Right ventricle myocardium inferior (tissue), 1 donor: ENCODE data around the gene RNF213. TPM values are rescaled to one million over a fixed set of nuclear protein-coding genes. Genes with fewer than 3 reads are reported as not detected.

Experiments
- ATAC-seq: fragments of 200-7000 bp; cut with Tn5 transposase; one replicate; pipeline ENCODE4 v1.9.1; 2020; ENCODE audit warnings: mild to moderate bottlenecking, moderate library complexity
- DNase-seq: peaks from one replicate; pipeline ENCODE4 v3.0.0; 2021; ENCODE audit errors: missing footprints
- intact Hi-C: fragments of 100-400 bp; cut with DNase I; formaldehyde crosslinking; loops from one replicate; pipeline ENCODE4 v1.11.0; 2022
- total RNA-seq: library from RNA; stranded (reverse); fragmentation: NEBNext Ultra II Directional; extraction: Animal tissue kit (Norgen Biotek cat#: 25700); gene quantifications from one replicate; pipeline ENCODE4 v1.2.1, GENCODE V29; 2021
- donor health status: DM: no; HTN: yes; CAD: no; lungs with severe emphysema.

RNF213 gene
- total RNA-seq, 1 donor from 2014 or later, result 28.6 TPM

DNA sequence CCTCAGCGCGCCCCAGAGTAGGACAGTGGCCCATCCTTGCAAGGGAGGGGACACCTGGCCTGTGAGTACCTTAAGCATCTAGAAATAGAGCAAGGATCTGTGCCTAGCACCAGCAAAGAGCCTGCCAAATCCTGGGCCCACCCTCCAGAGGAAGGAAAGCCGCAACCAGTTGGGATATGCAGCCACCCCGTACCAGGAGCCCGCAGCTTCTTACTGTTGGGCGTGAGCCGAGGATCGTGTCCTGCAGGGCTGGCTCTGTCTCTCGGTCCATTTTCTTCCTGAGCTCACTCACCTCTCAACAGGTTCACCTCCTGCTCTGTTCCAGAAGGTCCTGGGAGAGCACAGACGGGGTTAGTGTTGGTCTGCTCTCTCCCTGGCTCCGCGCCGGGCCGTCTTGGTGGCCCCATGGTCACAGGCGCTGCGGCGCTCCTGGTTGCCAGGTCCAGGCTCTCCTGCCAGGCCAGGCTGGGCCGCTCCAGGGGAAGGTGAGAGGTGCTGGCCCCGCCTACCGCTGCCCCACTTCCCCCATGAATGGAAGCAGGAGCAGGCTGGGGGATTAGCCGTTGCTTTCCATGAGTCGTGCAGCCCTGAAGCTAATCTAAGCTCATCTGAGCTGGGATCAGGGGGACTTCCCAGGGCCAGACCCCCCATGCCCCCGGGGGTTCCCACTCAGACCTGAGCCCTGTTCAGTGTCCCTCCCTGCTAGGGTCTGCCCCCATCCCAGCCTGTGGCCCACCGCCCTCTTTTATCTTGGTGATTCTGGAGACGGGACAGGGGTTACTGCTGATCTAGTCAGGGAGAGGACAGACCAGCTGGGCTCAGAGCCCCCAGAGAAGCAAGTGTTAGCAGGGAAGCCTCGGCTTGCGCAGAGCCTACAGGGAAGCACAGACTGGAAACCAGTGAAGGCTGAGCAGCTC is 167.0 kb downstream of the RNF213 start:
- DNase-seq (no peak), ATAC-seq (no peak)
- intact Hi-C loops, result loop anchor here (2.0 to 10.0 kb wide), 4 partner anchors 147 to 677 kb away; no protein-coding TSS in a partner anchor

DNA sequence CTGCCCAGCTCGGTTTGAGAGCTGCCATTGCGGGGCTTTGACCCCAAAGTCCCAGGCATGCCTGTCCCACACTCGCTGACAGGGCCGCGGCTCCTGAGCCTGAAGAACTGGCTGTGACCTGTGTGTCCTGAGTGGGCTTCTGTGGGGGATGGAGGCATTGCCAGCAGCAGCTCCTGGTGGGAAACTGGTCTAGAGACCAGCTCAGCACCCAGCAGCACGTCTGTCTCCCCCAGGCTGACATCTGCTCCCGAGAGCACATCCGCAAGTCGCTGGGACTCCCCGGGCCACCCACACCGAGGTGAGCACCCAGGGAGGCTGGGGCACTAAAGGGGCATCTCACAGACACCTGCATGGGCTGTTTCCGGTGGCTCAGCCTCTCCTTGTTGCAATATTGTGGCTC is 167.7 kb downstream of the RNF213 start:
- DNase-seq (no peak), ATAC-seq (no peak)
- intact Hi-C loops, result loop anchor here (10.0 kb wide), 2 partner anchors 436 to 676 kb away; no protein-coding TSS in a partner anchor

DNA sequence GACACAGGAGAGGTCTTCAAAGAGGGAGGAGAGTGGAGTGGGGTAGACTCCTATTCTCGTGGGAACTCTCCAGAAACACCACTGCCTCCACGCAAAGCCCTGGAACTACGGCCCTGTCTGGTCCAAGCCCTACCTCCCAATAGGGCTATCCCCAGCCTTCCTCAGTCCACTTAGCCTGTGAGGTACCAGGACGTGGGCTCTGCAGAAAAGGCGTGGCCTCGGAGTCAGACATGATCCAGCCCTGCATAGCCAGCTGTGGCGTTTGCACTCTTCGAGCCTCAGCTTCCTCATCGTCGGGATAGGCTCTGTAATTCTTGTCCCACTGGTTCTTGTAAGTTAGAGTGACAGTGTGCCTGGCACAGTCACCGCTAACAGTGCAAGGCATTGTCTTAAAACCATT is 168.1 kb downstream of the RNF213 start:
- intact Hi-C loops, result loop anchor here (10.0 kb wide), 2 partner anchors 436 to 676 kb away; no protein-coding TSS in a partner anchor
- ATAC-seq (no peak), DNase-seq (no peak)

DNA sequence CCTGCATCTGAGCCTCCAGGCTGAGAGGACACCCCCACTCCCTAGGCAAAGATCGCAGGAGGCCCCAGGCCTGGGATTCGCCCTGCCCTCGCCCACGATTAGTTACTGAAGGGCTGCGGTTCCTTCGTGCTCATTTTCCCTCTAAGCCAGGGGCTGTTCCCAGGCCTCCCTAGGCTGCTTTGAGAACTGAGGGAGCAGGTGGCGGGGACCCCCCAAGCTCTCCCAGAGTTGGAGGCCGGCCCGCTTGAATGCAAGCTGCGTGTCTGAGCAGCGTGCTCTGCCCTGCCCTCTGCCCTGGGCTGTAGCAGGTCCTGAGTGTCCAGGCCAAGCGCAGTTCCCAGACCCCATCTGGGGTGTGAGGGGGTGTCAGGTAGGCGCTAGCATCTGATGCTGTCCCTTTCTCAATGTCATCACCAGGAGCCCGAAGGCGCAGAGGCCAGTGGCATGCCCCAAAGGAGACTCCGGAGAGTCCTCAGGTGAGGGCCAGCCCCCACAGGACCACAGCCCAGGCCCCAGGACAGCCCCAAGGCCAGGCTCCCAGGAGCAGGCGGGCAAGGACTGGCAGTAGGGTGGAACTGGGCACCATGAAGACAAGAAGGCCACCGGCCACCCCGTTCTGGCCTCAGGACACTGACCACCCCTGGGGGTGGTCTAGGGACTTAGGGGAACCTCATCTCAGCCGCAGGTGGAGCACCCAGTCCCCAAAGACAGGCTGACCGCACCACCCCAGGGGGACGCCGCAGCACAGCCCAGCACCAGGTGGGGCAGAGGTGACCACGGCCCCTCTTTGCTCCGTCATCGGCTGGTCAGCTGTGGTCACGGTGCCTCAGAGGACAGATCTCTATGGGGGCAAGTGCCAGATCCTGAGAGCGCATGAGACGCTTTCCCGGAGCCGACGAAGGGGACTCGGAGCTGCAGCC is 169.0 kb downstream of the RNF213 start:
- ATAC-seq, result no peak
- intact Hi-C loops, result loop anchor here (10.0 kb wide), 2 partner anchors 435 to 675 kb away; no protein-coding TSS in a partner anchor
- DNase-seq, result no peak

DNA sequence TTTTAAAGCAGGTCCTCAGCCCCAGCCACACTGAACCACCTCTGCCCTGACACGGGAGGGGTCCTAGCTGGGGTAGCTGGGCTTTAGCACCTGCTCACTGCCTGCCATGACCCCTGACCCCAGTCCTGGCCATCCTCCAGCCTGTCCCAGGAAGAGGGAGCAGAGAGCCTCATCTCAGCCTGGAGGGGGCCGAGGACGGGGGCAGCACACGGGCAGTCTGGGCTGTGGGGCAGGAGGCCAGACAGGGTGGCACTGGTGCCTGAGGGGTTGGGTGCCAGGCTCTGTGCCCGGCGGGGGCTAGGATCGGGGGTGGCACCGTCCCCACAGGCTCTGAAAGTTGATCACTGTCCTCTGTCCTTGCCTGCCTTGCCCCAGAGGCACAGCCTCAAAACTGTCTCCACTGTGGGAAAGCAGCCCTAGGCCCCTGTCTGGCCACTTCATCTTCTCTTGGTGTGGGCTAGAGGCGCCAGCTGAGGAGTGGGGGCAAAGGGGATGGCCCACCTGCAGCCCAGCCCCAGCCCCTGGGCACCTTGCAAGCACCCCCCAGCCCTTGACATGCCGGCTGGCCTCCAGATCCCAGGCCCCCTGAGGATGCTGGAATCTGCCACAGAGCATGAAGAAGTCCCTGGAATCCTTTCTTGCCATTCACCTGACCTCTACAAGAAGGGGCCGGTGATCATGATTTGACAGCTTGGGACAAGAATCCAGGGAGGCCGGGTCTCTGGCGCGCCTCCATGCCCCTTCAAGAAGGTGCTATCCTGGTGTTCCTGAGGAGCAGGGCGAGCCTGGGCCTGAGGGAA is 170.0 kb downstream of the RNF213 start:
- intact Hi-C loops, result no loop called here
- DNase-seq (no peak), ATAC-seq (no peak)

DNA sequence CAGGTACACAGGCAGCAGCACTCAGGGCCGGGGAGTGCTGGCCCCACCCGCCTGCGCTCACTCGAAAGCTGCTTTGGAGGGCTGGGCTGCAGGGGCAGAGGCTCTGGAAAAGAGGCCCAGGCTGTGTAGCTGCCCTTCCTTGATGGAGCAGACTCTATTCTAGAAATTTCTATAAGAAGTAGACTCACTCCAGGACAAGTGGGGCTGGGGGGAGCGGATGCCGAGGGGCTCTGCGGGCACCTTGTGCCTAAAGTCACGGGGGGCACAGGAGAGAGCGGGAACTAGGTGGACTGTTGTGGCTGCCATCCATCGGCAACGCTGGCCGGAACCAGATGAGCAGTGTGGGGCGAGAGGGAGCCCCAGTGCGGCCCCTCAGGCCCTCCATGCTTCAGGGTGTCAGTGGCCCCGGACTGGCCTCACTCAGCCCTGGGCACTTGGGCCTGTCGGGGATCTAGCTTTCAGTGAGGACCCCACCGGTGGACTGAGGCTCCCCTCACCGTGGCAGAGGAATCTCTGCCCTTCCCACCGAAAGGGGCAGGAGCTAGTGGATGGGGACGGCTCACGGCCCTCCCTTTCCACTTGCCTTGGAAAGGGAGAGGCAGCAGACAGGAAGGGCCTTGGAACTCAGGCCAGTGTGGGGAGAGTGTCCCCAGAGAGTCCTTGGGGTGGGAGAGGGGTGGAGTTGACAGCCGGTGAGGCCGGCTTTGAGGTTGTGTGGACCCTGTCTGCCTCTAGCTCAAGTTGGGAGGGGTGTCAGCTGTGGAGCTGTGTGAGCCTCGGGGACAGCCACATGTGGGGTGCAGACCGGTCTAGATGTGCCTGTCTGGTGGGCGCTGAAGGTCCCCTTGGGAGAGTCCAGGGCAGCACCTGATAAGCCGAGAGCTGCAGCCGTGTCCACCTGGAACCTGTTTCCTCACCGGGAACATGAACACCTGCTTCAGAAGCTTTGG is 170.9 kb downstream of the RNF213 start:
- intact Hi-C loops, result no loop called here
- ATAC-seq, result no peak
- DNase-seq, result no peak

DNA sequence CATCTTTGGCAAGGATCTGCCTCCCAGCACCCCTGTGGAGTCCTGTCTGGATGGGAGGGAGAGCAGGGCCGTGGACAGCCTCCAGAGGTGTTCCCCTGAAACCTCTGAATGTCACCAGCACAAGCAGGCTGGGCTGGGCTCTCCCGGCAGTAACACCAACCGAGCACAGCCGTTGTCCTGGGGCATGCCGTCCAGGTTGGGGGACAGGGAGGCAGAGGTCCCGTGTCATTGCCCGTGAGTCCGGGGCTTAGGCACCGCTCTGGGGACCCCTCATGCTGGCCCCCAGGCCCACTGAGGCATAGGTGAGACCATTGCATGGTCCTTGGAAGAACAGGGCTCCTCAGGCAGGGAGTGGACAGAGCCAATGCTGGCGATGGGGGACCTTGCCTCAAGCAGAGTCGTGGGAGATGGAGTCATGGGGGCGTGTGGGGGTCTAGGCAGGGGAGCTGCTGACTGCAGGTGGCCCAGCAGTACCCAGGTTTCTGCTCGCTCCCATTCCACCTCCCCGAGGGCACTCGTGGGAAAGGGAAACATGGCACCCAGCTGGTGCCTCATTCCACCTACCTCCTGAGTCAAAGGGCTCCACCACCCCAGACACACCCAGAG is 171.8 kb downstream of the RNF213 start:
- DNase-seq (no peak), ATAC-seq (no peak)
- intact Hi-C loops, result no loop called here

DNA sequence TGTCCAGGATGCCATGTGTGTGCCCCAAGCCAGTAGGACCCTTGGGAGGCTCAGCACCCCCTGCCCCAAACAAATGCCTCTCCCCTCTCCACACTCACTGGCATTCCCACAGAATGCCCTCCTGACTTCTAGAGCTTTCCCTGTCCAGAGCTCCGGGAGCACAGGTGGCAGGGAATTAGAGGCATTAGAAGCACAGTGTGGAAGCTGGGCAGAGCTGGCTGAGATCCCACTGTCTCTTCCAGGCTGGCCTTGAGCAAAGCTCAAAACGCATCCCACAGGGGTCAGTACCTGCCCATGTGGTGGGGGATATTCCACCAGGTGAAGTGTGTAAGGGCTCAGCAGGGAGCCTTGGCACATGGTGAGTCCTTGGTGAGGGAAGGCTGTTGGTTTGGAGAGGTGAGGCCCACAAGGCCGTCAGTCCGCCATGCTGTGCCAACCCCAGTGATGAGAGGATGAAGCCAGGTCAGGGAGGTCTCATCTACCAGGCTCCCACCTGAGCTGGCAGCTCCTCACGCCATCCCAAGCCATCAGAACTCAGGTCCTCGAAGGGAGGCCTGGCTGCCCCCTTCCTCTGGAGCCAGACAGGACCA is 172.4 kb downstream of the RNF213 start:
- ATAC-seq (no peak), DNase-seq (peak; percentile 43)
- intact Hi-C loops, result no loop called here

DNA sequence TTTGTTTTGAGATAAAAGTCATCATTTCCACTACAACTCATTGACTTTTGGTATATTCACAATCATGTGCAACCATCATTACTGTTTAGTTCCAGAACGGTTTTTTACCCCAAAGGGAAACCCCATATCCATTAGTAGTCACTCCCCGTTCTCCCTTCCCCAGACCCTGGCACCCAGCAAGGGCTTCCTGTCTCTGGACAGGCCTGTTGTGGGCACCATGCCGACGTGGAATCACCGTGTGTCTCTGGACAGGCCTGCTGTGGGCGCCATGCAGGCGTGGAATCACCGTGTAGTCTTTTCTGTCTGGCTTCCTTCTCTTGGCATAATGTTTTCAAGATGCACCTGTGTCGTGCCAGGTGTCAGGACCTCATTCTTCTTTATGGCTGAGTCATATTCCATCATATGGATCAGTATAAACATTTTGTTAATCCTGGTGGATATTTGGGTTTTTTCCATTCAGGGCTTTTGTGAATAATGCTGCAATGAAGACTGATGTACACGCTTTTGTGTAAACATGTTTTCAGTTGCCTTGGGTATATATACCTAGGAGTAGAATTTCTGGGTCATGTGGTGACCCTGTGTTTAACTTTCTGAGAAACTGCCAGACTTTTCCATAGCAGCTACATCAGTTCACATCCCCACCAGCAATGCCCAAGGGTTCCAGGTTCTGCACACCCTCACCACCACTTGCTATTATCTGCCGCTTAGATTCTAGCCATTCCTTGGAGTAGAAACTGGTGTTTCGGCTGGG is 173.4 kb downstream of the RNF213 start:
- DNase-seq, result no peak
- ATAC-seq, result no peak
- intact Hi-C loops, result no loop called here

DNA sequence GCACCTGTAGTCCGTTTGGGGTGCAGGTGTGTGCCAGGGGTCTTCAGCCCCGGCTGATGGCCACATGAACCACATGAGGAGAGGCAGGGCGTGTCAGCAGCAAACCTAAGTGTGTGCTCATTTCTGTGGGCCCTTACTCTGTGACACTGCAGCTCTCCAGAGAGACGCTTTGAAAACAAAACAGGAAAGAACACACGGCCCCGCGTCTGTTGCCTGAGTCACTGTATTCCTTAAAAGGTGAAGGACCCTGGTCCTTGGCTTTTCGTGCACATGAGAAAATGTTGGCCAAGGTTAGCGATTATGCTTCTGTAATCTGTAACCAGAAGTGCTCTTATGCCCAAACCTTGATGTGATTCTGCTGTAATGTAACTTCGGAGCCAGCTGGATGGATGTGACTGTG is 176.9 kb downstream of the RNF213 start:
- DNase-seq, result peak; percentile 13
- ATAC-seq, result no peak
- intact Hi-C loops, result no loop called here

DNA sequence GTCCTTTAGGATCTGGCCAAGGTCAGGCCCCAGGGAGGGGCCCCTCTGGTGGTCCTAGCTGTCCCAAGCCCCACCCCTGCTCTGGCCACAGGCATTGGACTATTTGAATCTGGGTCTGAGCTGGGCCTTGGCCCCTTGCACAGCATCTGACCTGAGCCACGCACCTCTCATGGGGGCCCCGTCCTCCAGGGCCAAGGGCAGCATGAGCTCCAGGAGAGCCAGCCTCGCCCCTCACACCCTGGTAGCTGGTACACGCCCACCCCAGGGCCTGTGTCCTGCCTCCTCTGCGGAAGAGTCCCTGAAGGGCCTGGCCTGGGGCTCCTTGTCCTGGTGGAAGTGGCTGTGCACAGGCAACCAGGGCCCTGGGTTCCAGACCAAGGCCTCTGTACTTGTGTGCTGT is 178.2 kb downstream of the RNF213 start:
- no peak for ATAC-seq
- intact Hi-C loops, result no loop called here
- no peak for DNase-seq

DNA sequence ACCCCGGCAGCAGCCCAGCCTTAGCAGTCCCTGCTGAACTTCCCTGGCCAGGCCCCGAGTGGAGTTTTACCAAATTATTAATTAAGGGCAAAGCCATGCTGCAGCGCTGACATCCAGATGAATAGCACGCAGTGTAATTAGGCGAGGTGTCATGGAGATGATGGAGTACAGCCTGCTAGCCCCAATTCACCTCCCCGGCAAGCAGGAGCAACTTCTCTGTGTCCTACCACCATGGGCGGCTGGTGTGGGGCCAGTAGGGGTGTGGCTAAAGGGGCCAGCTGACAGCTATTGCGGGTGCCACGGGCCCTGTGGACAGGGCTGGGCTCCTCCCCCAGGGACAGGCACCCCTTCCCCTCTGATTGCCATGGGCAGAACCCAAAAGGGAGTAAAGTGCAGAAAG is 178.8 kb downstream of the RNF213 start:
- no peak for DNase-seq
- no peak for ATAC-seq
- intact Hi-C loops, result no loop called here

DNA sequence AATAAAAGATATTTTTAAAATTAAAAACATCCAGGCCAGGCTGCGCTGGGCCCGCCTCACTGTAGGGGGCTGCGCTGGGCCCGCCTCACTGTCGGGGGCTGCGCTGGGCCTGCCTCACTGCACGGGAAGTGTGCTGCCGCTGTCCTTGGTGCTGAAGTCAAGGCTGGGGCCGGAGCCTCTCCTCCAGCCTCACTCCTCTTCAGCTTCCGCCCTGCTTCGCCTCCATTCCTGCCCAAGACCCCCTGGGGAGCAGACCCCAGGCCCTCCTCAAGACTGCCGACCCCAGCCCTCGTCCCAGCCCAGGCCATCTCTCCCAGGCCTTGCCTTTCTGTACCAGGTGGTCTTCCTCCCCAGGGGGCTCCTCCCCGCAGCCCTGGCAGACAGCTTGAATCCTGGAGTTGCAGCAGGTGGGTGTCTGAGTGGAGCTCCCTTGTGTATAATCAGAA is 180.5 kb downstream of the RNF213 start:
- ATAC-seq, result no peak
- no peak for DNase-seq
- intact Hi-C loops, result no loop called here

DNA sequence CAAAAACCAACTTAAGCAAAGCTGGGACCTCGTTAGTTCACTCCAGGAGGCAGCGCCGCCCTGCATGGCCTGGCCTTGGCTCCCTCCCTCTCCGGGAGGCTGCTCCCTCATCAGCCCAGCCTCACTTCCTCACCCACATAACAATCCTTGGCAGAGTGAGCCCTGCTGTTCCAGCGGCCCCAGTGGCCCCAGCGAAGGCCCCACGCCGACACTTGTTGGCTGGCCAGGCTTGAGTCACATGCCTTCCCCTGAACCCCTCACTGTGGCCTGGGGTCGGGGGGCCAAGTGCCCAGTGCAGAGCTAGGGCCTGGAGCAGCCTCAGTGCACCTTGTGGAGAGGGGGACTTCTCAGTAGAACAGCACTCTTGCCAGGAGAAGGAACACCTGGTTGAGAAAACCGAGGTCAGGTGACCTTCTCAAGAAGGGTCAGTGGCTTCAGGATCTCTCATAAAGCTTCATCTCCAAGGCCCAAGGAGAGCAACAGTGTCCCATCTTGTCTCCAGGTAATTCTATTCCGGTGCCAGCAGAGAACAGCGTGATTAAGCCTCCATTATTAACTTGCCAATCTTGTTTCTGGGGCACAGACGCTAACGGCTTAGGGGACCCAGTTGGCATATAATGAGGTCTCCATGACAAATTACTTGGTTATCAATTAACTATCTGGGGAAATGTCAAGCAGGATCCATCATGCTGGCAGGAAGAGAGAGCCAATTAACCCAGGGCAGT is 181.1 kb downstream of the RNF213 start:
- intact Hi-C loops, result no loop called here
- no peak for ATAC-seq
- DNase-seq, result peak; percentile 7

DNA sequence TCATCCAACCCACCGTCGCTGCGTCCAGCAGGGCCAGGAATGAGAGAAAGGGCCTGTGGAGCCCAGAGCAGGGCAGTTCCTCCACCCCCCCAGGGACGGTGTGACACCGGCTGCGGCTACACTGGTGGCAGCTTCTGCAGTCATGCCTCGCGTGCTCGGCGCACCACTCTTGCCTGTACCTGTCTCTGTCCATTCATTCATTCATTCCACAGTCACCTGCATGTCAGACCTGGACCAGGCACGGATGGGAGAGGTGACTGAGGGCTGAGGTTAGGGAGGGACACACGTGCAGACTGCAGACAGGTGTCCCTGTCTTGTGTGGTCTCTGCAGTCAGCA is 181.6 kb downstream of the RNF213 start:
- DNase-seq (no peak), ATAC-seq (no peak)
- intact Hi-C loops, result no loop called here

DNA sequence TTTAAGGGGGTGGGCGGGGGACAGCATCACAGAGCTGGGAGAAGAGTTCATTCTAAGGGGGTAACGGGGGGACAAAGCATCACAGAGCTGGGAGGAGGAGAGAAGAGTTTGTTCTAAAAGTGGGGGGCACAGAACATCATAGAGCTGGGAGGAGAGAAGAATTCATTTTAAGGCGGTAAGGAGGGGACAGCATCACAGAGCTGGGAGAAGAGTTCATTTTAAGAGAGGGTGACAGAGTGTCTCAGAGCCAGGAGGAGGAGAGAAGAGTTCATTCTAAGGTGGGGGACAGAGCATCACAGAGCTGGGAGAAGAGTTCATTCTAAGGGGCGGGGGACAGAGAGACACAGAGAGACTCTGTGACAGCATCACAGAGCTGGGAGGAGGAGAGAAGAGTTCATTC is 182.1 kb downstream of the RNF213 start:
- ATAC-seq, result no peak
- no peak for DNase-seq
- intact Hi-C loops, result no loop called here
